ENCODE results near the gene TGFB2.

DNA sequence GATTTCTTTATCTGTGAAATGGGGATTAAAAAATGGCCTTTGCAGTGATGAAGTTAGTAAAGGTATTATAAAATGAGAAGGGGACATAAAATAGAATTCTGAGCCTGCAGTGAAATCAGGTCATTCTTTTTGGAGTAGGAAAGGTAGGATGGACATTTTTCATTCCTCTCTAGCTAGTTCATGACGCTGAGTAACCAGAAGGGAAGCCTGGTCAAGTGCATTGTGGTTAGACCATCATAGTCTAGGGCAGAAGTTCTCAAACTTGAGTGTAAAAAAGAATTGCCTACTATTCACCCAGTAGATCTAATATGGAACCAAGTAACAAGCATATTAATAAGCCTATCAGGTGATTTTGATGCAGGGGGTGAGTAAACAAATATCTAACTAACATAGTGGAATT is 50.8 kb downstream of the TGFB2 start:
- TF ChIP-seq, protein P1, sequence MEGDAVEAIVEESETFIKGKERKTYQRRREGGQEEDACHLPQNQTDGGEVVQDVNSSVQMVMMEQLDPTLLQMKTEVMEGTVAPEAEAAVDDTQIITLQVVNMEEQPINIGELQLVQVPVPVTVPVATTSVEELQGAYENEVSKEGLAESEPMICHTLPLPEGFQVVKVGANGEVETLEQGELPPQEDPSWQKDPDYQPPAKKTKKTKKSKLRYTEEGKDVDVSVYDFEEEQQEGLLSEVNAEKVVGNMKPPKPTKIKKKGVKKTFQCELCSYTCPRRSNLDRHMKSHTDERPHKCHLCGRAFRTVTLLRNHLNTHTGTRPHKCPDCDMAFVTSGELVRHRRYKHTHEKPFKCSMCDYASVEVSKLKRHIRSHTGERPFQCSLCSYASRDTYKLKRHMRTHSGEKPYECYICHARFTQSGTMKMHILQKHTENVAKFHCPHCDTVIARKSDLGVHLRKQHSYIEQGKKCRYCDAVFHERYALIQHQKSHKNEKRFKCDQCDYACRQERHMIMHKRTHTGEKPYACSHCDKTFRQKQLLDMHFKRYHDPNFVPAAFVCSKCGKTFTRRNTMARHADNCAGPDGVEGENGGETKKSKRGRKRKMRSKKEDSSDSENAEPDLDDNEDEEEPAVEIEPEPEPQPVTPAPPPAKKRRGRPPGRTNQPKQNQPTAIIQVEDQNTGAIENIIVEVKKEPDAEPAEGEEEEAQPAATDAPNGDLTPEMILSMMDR (IDR thresholded peaks at IDR 0.05): no peak
- no peak for TF ChIP-seq POLR2A (IDR thresholded peaks at IDR 0.05)

All from gastroesophageal sphincter (tissue), 3 donors.